NB4 (cell line): ENCODE measurements around the gene PLEKHH3.

Experiments
- POLR2A ChIP-seq: IDR thresholded peaks from 2 replicates; pipeline ENCODE4 v1.6.1; 2011; ENCODE audit warnings: mild to moderate bottlenecking; ENCODE audit not compliant: insufficient read length; ENCODE audit errors: extremely low read depth
- TF ChIP-seq, protein P1 (sequence below): IDR thresholded peaks from one replicate; pipeline ENCODE4 v1.5.1; 2012; ENCODE audit warnings: low read depth, low read length

GRCh38 chr17:42674755-42675347 is 1.9 kb downstream of the PLEKHH3 start:
- no peak for TF ChIP-seq POLR2A
- TF ChIP-seq, protein P1, sequence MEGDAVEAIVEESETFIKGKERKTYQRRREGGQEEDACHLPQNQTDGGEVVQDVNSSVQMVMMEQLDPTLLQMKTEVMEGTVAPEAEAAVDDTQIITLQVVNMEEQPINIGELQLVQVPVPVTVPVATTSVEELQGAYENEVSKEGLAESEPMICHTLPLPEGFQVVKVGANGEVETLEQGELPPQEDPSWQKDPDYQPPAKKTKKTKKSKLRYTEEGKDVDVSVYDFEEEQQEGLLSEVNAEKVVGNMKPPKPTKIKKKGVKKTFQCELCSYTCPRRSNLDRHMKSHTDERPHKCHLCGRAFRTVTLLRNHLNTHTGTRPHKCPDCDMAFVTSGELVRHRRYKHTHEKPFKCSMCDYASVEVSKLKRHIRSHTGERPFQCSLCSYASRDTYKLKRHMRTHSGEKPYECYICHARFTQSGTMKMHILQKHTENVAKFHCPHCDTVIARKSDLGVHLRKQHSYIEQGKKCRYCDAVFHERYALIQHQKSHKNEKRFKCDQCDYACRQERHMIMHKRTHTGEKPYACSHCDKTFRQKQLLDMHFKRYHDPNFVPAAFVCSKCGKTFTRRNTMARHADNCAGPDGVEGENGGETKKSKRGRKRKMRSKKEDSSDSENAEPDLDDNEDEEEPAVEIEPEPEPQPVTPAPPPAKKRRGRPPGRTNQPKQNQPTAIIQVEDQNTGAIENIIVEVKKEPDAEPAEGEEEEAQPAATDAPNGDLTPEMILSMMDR: no peak
